ENCODE data around the gene SAMD4B.

GRCh38 chr19:39297931-39298634 lies 44.1 kb upstream of the SAMD4B start:
- TF ChIP-seq CTCF (IDR thresholded peaks at IDR 0.05) (no peak), ETV6 (CRISPR knock-in tag; IDR thresholded peaks at IDR 0.05) (no peak), MYBL2 (CRISPR knock-in tag; IDR thresholded peaks at IDR 0.05) (no peak), ZNF138 (CRISPR knock-in tag; conservative IDR thresholded peaks at IDR 0.05) (no peak), IRF2 (CRISPR knock-in tag; IDR thresholded peaks at IDR 0.05; ENCODE audit: borderline replicate concordance, low read depth) (no peak), TP53 (CRISPR knock-in tag; IDR thresholded peaks at IDR 0.05) (no peak), USF1 (CRISPR knock-in tag; IDR thresholded peaks at IDR 0.05) (no peak), ZNF263 (CRISPR knock-in tag; IDR thresholded peaks at IDR 0.05; ENCODE audit: low read depth) (no peak), SMAD3 (CRISPR knock-in tag; IDR thresholded peaks at IDR 0.05; ENCODE audit: borderline replicate concordance) (no peak), NR3C1 (CRISPR knock-in tag; conservative IDR thresholded peaks at IDR 0.05; ENCODE audit: low read depth) (no peak)
- TF ChIP-seq, protein P1, sequence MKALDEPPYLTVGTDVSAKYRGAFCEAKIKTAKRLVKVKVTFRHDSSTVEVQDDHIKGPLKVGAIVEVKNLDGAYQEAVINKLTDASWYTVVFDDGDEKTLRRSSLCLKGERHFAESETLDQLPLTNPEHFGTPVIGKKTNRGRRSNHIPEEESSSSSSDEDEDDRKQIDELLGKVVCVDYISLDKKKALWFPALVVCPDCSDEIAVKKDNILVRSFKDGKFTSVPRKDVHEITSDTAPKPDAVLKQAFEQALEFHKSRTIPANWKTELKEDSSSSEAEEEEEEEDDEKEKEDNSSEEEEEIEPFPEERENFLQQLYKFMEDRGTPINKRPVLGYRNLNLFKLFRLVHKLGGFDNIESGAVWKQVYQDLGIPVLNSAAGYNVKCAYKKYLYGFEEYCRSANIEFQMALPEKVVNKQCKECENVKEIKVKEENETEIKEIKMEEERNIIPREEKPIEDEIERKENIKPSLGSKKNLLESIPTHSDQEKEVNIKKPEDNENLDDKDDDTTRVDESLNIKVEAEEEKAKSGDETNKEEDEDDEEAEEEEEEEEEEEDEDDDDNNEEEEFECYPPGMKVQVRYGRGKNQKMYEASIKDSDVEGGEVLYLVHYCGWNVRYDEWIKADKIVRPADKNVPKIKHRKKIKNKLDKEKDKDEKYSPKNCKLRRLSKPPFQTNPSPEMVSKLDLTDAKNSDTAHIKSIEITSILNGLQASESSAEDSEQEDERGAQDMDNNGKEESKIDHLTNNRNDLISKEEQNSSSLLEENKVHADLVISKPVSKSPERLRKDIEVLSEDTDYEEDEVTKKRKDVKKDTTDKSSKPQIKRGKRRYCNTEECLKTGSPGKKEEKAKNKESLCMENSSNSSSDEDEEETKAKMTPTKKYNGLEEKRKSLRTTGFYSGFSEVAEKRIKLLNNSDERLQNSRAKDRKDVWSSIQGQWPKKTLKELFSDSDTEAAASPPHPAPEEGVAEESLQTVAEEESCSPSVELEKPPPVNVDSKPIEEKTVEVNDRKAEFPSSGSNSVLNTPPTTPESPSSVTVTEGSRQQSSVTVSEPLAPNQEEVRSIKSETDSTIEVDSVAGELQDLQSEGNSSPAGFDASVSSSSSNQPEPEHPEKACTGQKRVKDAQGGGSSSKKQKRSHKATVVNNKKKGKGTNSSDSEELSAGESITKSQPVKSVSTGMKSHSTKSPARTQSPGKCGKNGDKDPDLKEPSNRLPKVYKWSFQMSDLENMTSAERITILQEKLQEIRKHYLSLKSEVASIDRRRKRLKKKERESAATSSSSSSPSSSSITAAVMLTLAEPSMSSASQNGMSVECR (CRISPR knock-in tag; IDR thresholded peaks at IDR 0.05; ENCODE audit: borderline replicate concordance): no peak

All from WTC11 (cell line).